ENCODE data around the gene CAPSL. TPM values are rescaled to one million over a fixed set of nuclear protein-coding genes. Genes with fewer than 3 reads are reported as not detected.

CAPSL gene
- total RNA-seq, 4 donors from 2014 or later = not detected

GRCh38 chr5:35922468-35922867 lies 16.0 kb downstream of the CAPSL start:
- TF ChIP-seq EP300 (IDR thresholded peaks at IDR 0.05) = no peak
- TF ChIP-seq, protein P1, sequence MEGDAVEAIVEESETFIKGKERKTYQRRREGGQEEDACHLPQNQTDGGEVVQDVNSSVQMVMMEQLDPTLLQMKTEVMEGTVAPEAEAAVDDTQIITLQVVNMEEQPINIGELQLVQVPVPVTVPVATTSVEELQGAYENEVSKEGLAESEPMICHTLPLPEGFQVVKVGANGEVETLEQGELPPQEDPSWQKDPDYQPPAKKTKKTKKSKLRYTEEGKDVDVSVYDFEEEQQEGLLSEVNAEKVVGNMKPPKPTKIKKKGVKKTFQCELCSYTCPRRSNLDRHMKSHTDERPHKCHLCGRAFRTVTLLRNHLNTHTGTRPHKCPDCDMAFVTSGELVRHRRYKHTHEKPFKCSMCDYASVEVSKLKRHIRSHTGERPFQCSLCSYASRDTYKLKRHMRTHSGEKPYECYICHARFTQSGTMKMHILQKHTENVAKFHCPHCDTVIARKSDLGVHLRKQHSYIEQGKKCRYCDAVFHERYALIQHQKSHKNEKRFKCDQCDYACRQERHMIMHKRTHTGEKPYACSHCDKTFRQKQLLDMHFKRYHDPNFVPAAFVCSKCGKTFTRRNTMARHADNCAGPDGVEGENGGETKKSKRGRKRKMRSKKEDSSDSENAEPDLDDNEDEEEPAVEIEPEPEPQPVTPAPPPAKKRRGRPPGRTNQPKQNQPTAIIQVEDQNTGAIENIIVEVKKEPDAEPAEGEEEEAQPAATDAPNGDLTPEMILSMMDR (IDR thresholded peaks at IDR 0.05) = no peak
- no peak for TF ChIP-seq POLR2A (IDR thresholded peaks at IDR 0.05)
- TF ChIP-seq POLR2AphosphoS5 (IDR thresholded peaks at IDR 0.05) = no peak
- no peak for DNase-seq (ENCODE audit: low spot score in 2 of 2)
- Histone ChIP-seq H3K9me3 (no peaks in the 10 kb centered on the region), H3K27me3 (peaks cover 39% of the 10 kb centered on the region), H3K4me3 (no peak overlapping the region), H3K4me1 (peaks cover 12% of the 10 kb centered on the region), H3K27ac (no peak overlapping the region), H3K36me3 (no peaks in the 10 kb centered on the region)
- 51% methylated on average over 7 of the region's 7 CpGs for WGBS

DNA sequence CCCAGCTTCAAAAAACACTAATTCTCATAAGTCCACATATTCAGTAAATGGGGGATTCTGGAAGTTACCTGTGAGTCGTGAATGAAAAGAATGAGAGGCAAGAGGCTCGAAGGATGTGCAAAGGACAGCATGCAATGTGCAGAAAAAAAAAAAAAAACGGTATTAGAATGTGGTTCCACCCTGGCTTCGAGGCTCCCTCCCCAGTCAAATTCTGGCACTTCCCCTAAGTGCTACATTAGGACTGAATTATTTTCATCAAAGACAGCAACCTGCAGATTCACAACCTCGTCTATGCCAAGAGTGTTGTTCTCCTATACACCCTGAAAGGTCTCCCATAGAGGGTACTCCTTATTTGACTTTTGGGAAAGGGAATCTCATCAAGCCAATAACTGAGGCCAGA lies 16.5 kb downstream of the CAPSL start:
- Histone ChIP-seq H3K4me3 (no peak overlapping the region), H3K4me1 (peaks cover 12% of the 10 kb centered on the region), H3K27me3 (peaks cover 34% of the 10 kb centered on the region), H3K36me3 (no peaks in the 10 kb centered on the region), H3K27ac (no peak overlapping the region), H3K9me3 (no peaks in the 10 kb centered on the region)
- 51% methylated on average over 5 of the region's 5 CpGs for WGBS
- TF ChIP-seq, protein P1 (IDR thresholded peaks at IDR 0.05) = no peak
- no peak for TF ChIP-seq POLR2AphosphoS5 (IDR thresholded peaks at IDR 0.05)
- TF ChIP-seq EP300 (IDR thresholded peaks at IDR 0.05) = no peak
- no peak for TF ChIP-seq POLR2A (IDR thresholded peaks at IDR 0.05)
- no peak for DNase-seq (ENCODE audit: low spot score in 2 of 2)

- DNase-seq (ENCODE audit: low spot score in 2 of 2) = no peak
- Histone ChIP-seq H3K4me1 (peaks cover 8% of the 10 kb centered on the region), H3K9me3 (no peaks in the 10 kb centered on the region), H3K36me3 (no peaks in the 10 kb centered on the region), H3K27ac (no peak overlapping the region), H3K4me3 (no peak overlapping the region), H3K27me3 (peaks cover 27% of the 10 kb centered on the region)
- no peak for TF ChIP-seq EP300 (IDR thresholded peaks at IDR 0.05)
- TF ChIP-seq POLR2AphosphoS5 (IDR thresholded peaks at IDR 0.05) = no peak
- TF ChIP-seq POLR2A (IDR thresholded peaks at IDR 0.05) = no peak
- TF ChIP-seq, protein P1 (IDR thresholded peaks at IDR 0.05) = no peak
- 83% methylated on average over 10 of the region's 11 CpGs for WGBS
These were observed 17.5 kb downstream of the CAPSL start for GRCh38 chr5:35920890-35921289.

GRCh38 chr5:35919191-35919590 lies 19.2 kb downstream of the CAPSL start:
- WGBS = 32% methylated on average over 4 of the region's 4 CpGs
- no peaks in the 10 kb centered on the region for H3K36me3 ChIP-seq

GRCh38 chr5:35908814-35909213 lies 29.6 kb downstream of the CAPSL start:
- TF ChIP-seq, protein P1 (IDR thresholded peaks at IDR 0.05) = no peak
- TF ChIP-seq POLR2AphosphoS5 (IDR thresholded peaks at IDR 0.05) = no peak
- TF ChIP-seq POLR2A (IDR thresholded peaks at IDR 0.05) = no peak
- no peak for TF ChIP-seq EP300 (IDR thresholded peaks at IDR 0.05)
- H3K4me1 ChIP-seq = no peaks in the 10 kb centered on the region
- DNase-seq (ENCODE audit: low spot score in 2 of 2) = no peak
- no peaks in the 10 kb centered on the region for H3K9me3 ChIP-seq
- H3K4me3 ChIP-seq = no peak overlapping the region
- no peaks in the 10 kb centered on the region for H3K36me3 ChIP-seq
- no peaks in the 10 kb centered on the region for H3K27me3 ChIP-seq
- no peak overlapping the region for H3K27ac ChIP-seq

More at GRCh38 chr5:35919191-35919590, 19.2 kb downstream of the CAPSL start:
- H3K9me3 ChIP-seq = no peaks in the 10 kb centered on the region
- no peak overlapping the region for H3K4me3 ChIP-seq
- no peak for DNase-seq (ENCODE audit: low spot score in 2 of 2)
- no peak overlapping the region for H3K27ac ChIP-seq
- peaks cover 21% of the 10 kb centered on the region for H3K27me3 ChIP-seq
- TF ChIP-seq POLR2A (IDR thresholded peaks at IDR 0.05) (no peak), EP300 (IDR thresholded peaks at IDR 0.05) (no peak), POLR2AphosphoS5 (IDR thresholded peaks at IDR 0.05) (no peak)
- TF ChIP-seq, protein P1 (IDR thresholded peaks at IDR 0.05) = no peak
- no peaks in the 10 kb centered on the region for H3K4me1 ChIP-seq
